HG02870 (cell line): ENCODE data around the gene INPPL1.
"Not testable (repeated sequence)": the region's sequence is repeated elsewhere in the genome, so short reads cannot be mapped to it uniquely, and the experiment has no call there.

Source experiments
- ATAC-seq: cut with Tn5 transposase; IDR thresholded peaks from one replicate; pipeline ENCODE4 v1.9.1; 2021; ENCODE audit warnings: mild to moderate bottlenecking, moderate library complexity; ENCODE audit not compliant: unreplicated experiment

The INPPL1 gene

DNA sequence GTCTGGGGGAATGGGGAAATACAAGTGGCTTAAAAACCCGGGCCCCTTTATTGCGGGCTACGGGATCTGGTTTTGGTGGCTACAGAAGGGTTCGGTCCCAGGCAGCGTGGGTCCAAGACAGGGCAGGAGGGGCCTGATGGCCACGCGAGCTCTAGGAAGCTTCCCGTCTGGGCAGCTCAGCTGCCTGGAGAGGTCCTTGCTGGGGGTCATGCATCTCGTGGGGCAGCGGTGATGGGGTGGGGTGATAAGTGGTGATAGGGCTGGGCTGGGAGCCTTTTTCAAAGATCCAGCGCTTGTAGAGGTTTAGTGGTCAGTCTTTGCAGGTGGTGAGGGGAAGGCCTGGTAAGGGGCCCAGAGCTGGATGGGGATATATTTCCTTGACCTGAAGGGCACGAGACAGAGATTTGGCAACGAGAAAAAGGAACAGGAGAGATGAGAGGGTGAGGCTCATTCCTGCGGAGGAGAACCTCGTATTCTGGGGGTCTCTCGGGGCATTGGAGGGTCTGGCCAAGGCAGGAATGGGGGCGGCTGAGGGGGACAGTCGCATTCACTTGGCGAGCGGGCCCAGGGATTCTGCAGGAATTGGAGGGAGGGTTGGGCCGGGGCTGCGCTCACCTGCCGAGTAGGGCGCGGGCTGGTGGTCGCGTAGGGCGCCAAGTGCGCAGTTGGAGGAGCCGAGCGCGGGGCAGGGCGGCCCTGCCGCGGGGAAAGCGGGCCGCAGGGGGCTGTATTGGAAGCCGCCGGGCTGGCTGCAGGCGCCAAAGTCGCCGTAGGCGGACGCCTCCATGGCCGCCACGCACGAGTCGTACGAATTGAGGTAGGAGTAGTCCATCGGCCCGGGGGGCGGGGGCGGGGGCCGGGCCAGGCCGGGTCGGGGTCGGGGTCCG, 18.8 kb downstream of the INPPL1 start:
- no peak for ATAC-seq

GRCh38 chr11:72244060-72244360, 19.4 kb downstream of the INPPL1 start, which contains the start of gene PHOX2A:
Gene PHOX2A (minus strand): TSS chr11:72244176. CDS start chr11:72244004, 172 bp downstream.
- no peak for ATAC-seq

- no peak for ATAC-seq
Observed at GRCh38 chr11:72244361-72245262, 20.0 kb downstream of the INPPL1 start.

- no peak for ATAC-seq
Observed at GRCh38 chr11:72245263-72245816, 20.8 kb downstream of the INPPL1 start.

DNA sequence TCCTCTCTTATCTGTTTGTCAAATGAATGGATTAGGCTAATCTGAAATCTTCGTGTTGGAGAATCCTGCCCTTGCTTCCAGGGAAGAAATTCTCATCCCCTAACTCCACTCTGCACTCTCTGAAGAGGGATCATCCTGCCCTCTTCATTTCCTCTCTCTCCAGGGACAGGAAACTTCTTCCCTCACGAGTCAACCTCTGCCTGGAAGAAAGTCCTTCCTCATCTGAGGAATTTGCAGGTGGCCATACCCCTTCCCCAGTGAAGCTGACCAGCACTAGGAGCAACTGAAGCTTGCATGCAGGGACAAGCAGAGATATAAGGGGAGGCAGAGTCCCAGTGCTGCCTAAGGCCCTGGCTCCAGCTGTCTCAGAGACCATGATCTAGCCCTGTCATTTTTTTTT, 23.0 kb downstream of the INPPL1 start:
- ATAC-seq, result no peak

DNA sequence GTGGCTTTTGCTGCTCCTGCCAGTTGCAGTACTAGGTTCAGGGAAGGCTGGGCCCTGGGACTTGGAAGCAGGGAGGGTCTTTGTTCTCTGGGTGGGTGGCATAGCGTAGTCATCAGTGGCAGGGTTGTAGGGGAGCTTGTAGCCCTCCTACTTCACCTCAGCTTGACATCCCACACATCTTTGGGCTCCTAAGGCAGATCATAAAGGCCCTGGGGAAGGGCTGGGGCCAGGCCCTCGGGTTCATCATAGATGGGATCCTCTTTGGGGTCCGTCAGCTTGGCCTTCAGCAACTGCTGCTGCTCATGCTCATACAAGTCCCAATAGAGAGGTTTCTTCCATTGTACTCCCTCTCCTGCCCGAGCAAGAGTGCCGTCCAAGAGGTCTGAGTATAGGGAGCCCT, 25.4 kb downstream of the INPPL1 start:
- ATAC-seq, result no peak

DNA sequence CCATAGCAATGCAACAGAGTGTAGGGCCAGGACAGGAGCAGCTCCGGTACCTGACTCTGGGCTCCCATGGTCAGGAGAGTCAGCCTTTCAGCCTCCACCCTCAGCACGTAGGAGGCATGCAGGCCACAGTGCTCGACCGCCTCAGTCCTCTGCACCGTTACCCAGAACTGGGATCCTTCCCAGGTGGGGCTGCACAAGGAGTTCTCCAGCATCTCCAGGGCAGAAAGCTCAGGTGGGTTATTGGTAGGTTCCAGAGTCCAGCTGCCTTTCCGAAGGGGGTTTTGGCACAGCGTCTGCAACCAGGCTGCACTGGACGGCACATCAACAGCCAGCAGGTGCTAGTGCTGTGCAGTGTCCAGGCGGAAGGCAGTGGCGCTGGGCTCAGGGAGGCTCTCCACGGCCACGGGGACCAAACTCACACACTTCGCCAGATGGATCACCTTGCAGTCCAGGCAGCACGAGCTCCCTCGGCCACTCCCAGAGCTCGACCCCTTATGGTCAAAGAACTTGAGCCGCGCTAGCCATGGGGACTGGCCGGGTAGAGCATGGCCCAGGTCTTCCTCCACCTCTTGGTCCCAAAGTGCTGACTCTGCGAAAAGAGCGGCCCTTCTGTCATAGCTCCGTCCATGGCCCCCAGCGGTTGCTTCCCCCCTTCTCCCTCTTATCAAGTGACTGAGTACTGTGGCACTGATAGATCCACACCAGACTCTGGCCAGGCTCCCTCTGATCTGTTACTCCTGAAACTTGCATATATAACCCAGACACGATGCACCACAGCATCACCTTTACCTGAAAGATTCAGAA, 26.3 kb downstream of the INPPL1 start:
- ATAC-seq, result no peak

DNA sequence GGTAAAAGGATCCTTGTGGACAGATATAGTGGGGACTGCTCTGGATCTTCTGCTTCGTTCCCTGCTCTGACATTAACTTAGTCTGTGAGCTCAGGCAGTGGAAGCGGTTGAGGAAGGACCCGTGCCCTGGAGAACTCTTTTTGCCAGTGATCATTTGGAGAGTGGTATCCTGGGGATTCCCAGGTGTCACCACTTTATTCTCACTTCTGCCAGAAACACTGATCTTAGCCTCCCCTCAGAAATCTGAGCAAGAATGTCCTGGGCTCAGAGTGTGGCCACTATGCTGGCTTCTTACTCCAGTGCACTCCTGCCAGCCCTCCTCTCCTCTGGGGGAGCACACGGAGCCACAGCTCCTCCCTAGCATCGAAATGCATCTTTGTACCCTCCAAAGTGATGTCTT, 27.0 kb downstream of the INPPL1 start:
- no peak for ATAC-seq

GRCh38 chr11:72253392-72253791, 28.8 kb downstream of the INPPL1 start:
- no peak for ATAC-seq

- no peak for ATAC-seq
Observed at GRCh38 chr11:72254299-72254993, 29.9 kb downstream of the INPPL1 start.

GRCh38 chr11:72257570-72257969, 33.0 kb downstream of the INPPL1 start:
- no peak for ATAC-seq

- no peak for ATAC-seq
Observed at GRCh38 chr11:72259490-72259889, 34.9 kb downstream of the INPPL1 start.

GRCh38 chr11:72260574-72260973, 36.0 kb downstream of the INPPL1 start:
- ATAC-seq, result no peak

DNA sequence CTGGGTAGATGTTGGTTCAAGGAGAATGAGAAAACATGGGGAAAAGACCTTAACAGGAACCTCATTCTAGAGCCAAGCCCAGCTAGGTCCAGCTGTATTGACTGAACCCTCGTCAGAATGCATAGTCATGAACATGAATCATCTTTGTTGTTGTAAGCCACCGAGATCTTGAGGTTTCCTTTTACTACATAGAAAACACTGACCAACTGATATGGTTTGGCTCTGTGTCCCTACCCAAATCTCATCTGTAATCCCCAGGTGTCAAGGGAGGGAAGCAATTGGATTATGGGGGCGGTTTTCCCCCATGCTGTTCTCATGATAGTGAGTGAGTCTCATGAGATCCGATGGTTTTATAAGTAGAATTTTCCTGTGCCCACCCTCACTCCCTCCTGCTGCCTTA, 38.8 kb downstream of the INPPL1 start:
- ATAC-seq, result no peak

DNA sequence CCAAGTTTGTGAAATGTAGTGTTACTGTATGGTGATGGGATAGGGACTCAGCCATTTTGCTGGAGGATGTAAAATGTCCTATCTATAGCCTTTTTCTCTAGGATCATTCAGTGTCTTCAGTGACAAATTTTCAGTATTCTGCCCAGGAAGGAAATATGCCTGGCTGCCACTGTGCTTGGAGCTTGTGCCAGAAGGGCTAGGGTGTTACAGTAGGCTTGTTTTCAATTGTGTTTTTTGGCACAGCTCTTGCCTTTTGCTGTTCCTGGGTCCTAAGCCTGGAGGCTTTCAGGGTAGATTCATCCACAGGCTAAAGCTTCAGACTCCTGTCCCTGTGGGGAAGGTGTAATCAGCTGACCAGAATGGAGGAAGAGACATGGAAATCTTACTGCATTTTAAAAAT, 41.4 kb downstream of the INPPL1 start:
- no peak for ATAC-seq

GRCh38 chr11:72266960-72267359, 42.4 kb downstream of the INPPL1 start:
- ATAC-seq, result not testable (repeated sequence)

- ATAC-seq, result no peak
Observed at GRCh38 chr11:72267956-72268617, 43.5 kb downstream of the INPPL1 start.

- ATAC-seq, result no peak
Observed at GRCh38 chr11:72271980-72272379, 47.4 kb downstream of the INPPL1 start.

- no peak for ATAC-seq
Observed at GRCh38 chr11:72274435-72274834, 49.9 kb downstream of the INPPL1 start.

- no peak for ATAC-seq
Observed at GRCh38 chr11:72278905-72279304, 54.3 kb downstream of the INPPL1 start.
